GM13977 (cell line): ENCODE measurements around the gene CD248.
A peak's percentile ranks its signal among the peaks of the same experiment; 100 is the strongest.

ENCODE experiments used
- DNase-seq: peaks from one replicate; pipeline ENCODE4 v3.0.0; 2012; ENCODE audit warnings: low spot score
- CTCF ChIP-seq: IDR thresholded peaks from 2 replicates; pipeline ENCODE4 v1.5.1; 2012; ENCODE audit warnings: mild to moderate bottlenecking, control low read depth; ENCODE audit not compliant: insufficient read depth; ENCODE audit errors: extremely low read depth, missing control alignments
- in situ Hi-C: fragments of 300-500 bp; cut with MboI; formaldehyde crosslinking; loops from one replicate; pipeline ENCODE4 v1.12.0; 2022; ENCODE audit warnings: low sequenced_read_pairs, low pct_unique_long_range_greater_than_20kb, mixed read lengths, inconsistent platforms; ENCODE audit not compliant: unreplicated experiment

CD248 gene

GRCh38 chr11:66291706-66292542 is 24.9 kb downstream of the CD248 start, which contains the start of gene TMEM151A:
Gene TMEM151A (plus strand): TSS chr11:66291894. CDS start chr11:66292014, 120 bp downstream.
- TF ChIP-seq CTCF: no peak
- DNase-seq: no peak
- in situ Hi-C loops: no loop called here

- in situ Hi-C loops: no loop called here
- no peak for TF ChIP-seq CTCF
- DNase-seq: no peak
These were observed 25.5 kb downstream of the CD248 start for GRCh38 chr11:66291303-66291705.

GRCh38 chr11:66290330-66290621 is 26.6 kb downstream of the CD248 start:
- DNase-seq: no peak
- in situ Hi-C loops: no loop called here
- no peak for TF ChIP-seq CTCF

- DNase-seq: peak; percentile 95
- in situ Hi-C loops: no loop called here
- TF ChIP-seq CTCF: no peak
These were observed 27.1 kb downstream of the CD248 start for GRCh38 chr11:66289548-66290329.

GRCh38 chr11:66288671-66289547 is 27.9 kb downstream of the CD248 start, which contains the start of gene YIF1A:
Gene YIF1A (minus strand): TSS chr11:66289143. CDS start chr11:66288985, 158 bp downstream.
- peak; percentile 4 for TF ChIP-seq CTCF
- DNase-seq: peak; percentile 100
- in situ Hi-C loops: no loop called here
